HFF-Myc (cell line): ENCODE results near the gene IGFL4.

Source experiments
- DNase-seq: peaks from one replicate; pipeline ENCODE4 v3.0.0-alpha.2; 2011; ENCODE audit warnings: low read depth; ENCODE audit errors: extremely low read depth
- H3K4me3 ChIP-seq: replicated peaks from 2 replicates; pipeline ENCODE4 v1.5.1; 2011; ENCODE audit warnings: low read depth, mild to moderate bottlenecking, control low read depth, low read length
- TF ChIP-seq, protein P1 (sequence below): IDR thresholded peaks from 2 replicates; pipeline ENCODE4 v1.5.1; 2012; ENCODE audit warnings: mild to moderate bottlenecking, low read depth, low read length, control low read depth; ENCODE audit errors: missing control alignments

The IGFL4 gene

GRCh38 chr19:46033401-46033800 is 7.4 kb downstream of the IGFL4 start:
- no peak overlapping the region for H3K4me3 ChIP-seq
- DNase-seq: no peak
- TF ChIP-seq, protein P1, sequence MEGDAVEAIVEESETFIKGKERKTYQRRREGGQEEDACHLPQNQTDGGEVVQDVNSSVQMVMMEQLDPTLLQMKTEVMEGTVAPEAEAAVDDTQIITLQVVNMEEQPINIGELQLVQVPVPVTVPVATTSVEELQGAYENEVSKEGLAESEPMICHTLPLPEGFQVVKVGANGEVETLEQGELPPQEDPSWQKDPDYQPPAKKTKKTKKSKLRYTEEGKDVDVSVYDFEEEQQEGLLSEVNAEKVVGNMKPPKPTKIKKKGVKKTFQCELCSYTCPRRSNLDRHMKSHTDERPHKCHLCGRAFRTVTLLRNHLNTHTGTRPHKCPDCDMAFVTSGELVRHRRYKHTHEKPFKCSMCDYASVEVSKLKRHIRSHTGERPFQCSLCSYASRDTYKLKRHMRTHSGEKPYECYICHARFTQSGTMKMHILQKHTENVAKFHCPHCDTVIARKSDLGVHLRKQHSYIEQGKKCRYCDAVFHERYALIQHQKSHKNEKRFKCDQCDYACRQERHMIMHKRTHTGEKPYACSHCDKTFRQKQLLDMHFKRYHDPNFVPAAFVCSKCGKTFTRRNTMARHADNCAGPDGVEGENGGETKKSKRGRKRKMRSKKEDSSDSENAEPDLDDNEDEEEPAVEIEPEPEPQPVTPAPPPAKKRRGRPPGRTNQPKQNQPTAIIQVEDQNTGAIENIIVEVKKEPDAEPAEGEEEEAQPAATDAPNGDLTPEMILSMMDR: no peak

GRCh38 chr19:46032597-46033025 is 8.2 kb downstream of the IGFL4 start:
- TF ChIP-seq, protein P1: no peak
- no peak for DNase-seq

DNA sequence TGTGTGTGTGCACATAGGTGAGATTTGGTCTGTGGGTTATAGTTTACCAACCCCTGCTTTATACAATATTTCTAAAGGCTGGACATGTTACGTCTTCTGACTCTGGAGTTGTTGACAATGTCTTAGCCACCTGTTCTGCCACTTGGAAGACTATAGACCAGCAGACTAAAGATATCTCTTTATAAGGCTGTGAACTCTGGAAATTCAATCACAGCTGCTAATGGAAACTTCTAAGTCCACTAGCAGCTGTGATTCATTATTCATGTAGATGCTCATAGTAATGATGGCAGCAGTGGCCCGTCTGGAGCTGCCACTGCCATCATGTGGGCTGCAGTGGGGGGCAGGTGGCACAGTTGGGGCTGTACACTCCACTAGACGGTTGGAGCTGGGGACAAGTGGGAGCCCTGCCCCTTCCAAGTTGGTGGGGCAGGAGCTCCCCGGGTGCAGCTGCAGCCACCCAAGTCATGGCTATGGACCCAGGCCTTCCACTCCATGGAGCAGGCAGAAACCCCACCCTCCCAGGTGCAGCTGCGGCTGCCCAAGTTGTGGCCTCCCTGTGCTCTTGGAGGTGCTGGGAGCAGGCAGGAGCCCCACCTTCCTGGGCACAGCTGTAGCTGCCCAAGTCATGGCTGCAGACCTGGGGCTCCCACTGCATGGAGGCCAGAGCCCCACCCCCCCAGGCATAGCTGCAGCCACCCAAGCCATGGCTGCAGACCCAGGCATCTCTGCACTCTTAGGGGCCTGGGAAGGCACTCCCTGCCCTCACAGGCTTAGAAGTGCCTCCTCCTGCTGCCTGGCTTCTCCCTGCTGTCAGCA is 8.8 kb downstream of the IGFL4 start:
- H3K4me3 ChIP-seq: no peak overlapping the region
- TF ChIP-seq, protein P1: no peak
- no peak for DNase-seq

More at GRCh38 chr19:46032597-46033025, 8.2 kb downstream of the IGFL4 start:
- no peak overlapping the region for H3K4me3 ChIP-seq

DNA sequence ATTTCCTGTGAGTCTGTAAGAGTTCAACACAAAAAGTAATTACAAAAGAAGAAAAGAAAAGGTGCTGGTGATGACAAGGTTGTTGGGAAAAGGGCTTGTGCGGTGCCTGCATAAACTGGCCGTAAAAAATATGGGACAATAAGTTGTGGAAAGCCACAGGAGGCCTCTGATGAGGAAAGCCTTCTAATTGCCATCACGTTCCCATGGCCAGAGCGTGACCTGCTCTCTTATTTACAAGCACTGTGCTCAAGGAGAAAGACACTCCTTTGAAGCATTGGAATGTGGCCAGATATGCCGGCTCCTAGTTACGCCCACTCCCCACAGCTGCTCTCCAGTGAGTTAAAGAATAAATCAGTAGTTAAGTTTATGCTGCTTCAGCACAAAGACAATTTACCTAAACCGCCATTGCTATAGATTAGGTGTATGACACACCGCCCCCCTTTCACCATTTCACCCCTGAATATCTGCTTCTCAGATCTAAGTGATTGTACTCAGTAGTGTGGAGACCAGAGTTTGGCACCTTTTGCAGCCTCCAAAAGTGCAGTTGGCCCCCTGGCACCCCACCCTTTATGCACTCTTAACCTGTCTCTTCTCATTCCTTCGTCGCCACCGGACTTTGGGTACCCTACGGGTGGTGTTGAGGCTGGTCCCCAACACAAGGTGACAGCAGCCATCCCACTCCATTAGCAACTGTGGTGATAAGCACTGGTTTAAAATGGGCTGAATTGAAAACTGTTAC is 9.8 kb downstream of the IGFL4 start:
- DNase-seq: no peak
- H3K4me3 ChIP-seq: no peak overlapping the region
- TF ChIP-seq, protein P1: no peak

- DNase-seq: no peak
- no peak overlapping the region for H3K4me3 ChIP-seq
- TF ChIP-seq, protein P1: no peak
Observed at GRCh38 chr19:46025835-46026234, 15.0 kb downstream of the IGFL4 start.

DNA sequence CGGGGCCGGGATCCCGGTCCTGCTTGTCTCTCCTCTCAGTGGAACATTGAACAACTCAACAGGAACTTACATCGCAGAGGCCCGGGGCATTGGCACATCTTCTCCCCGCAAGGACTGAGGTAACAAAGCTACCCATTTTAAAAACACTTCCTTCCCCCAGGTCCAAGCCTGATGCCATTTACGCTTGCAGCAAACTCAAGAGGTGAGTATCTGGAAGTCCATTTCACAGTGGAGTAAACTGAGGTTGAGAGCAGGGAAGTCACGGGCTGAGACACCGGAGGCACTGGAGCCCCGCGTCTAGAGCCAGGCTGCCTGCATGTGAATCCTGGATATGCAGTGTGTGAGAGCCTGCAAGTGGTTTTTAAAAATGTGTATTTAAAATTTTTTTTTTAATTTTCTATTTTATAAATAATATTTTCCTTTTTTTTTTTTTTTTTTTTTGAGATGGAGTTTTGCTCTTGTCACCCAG is 17.5 kb downstream of the IGFL4 start:
- TF ChIP-seq, protein P1: no peak
- DNase-seq: no peak
- no peak overlapping the region for H3K4me3 ChIP-seq
